Activated T-cell treated with anti-CD3 and anti-CD28 coated beads, Interleukin-2, amount 50 U/mL, for 24 hours (primary cell): Measurements from ENCODE around the gene SPIRE2.
"Not testable (repeated sequence)": the region's sequence is repeated elsewhere in the genome, so short reads cannot be mapped to it uniquely, and the experiment has no call there.

Experiments
- DNase-seq: peaks from one replicate; pipeline ENCODE4 v3.0.0-alpha.2; 2020
- H3K27ac Mint-ChIP-seq: 2 replicates; pipeline ENCODE4 v1.8.0; 2020; ENCODE audit warnings: mild to moderate bottlenecking, mixed read lengths
- H3K27me3 Mint-ChIP-seq: 2 replicates; pipeline ENCODE4 v1.8.0; 2020; ENCODE audit warnings: mixed read lengths
- H3K36me3 Mint-ChIP-seq: 2 replicates; pipeline ENCODE4 v1.8.0; 2020; ENCODE audit warnings: low read depth, mixed read lengths
- H3K4me1 Mint-ChIP-seq: 2 replicates; pipeline ENCODE4 v1.8.0; 2020; ENCODE audit warnings: low read depth, mixed read lengths
- H3K4me3 Mint-ChIP-seq: 2 replicates; pipeline ENCODE4 v1.8.0; 2020; ENCODE audit warnings: mild to moderate bottlenecking, moderate library complexity, mixed read lengths
- H3K9me3 Mint-ChIP-seq: 2 replicates; pipeline ENCODE4 v1.8.0; 2020; ENCODE audit warnings: mixed read lengths

SPIRE2 gene

DNA sequence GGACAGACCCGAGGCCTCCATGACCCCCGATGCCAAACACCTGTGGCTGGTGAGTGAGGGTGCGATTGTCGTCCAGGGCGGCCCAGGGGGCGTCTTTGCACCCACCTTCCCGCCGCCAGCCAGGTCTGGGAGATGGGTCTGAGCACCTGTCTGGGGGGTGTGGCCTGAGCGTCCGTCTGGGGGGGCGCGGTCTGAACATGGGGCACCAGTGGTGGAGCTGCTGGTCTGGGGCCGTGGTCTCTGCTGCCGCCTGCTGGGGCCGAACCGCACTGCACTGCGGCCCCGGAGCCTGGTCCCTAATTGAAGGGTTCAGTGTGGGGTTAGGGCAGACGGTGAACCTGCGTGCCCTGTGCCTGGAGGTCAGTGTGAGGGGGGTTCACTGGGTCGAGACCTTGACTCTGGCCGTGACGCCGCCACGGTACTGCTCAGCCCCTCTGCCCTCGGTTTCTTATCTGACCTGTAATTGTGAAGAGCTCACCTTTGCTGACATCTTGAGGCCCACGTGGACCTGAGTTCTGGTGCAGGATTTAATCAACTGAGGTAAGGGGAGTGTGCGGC lies 32.6 kb downstream of the SPIRE2 start:
- Mint-ChIP-seq H3K27ac (no peak overlapping the region), H3K27me3 (no peaks in the 10 kb centered on the region), H3K9me3 (no peaks in the 10 kb centered on the region), H3K36me3 (no peaks in the 10 kb centered on the region), H3K4me1 (peaks cover 35% of the 10 kb centered on the region), H3K4me3 (no peak overlapping the region)
- peak; percentile 90 for DNase-seq

DNA sequence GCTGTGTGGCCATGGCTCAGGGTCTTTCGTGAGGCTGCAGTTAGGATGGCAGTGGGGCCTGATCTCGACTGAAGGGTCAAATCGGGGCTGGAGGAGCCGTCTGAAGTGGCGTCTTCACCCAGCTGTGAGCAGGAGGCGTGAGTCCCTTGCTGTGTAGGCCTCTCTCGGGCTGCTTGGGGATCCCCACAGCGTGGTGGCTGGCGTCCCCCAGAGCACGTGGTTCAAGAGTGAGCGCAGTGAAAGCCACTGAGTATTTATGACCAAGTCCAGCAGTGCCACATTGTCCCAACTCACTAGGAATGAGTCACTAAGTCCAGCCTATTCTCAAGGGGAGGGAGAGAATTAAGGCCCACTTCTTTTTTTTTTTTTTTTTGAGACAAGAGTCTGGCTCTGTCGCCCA lies 33.4 kb downstream of the SPIRE2 start:
- Mint-ChIP-seq H3K4me3 (no peak overlapping the region), H3K9me3 (no peaks in the 10 kb centered on the region), H3K27ac (no peak overlapping the region), H3K27me3 (no peaks in the 10 kb centered on the region), H3K4me1 (peaks cover 35% of the 10 kb centered on the region), H3K36me3 (no peaks in the 10 kb centered on the region)
- no peak for DNase-seq

DNA sequence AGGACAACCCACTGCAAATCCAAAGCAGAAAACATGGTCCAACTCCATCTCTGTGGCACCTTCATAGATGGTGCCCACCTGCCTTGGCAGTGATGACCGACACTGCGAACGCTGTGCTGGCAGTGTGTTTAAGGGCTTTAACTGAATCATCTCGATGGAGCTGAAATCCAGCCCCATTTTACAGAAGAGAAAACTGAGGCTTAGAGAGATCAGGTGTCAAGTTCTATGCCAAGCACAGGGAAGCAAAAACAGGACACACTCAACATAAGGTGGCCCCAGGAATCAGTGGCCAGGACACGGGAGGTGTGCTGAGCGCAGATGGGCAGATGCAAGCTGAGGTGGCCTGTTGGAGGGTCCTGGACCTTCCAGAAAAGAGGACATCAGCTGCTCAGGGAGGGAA lies 34.5 kb downstream of the SPIRE2 start:
- H3K9me3 Mint-ChIP-seq, result peaks cover 1% of the 10 kb centered on the region
- H3K27ac Mint-ChIP-seq, result peak overlapping the region; percentile 90
- no peak overlapping the region for H3K4me3 Mint-ChIP-seq
- DNase-seq, result no peak
- H3K27me3 Mint-ChIP-seq, result no peaks in the 10 kb centered on the region
- peaks cover 35% of the 10 kb centered on the region for H3K4me1 Mint-ChIP-seq
- H3K36me3 Mint-ChIP-seq, result peaks cover 2% of the 10 kb centered on the region

DNA sequence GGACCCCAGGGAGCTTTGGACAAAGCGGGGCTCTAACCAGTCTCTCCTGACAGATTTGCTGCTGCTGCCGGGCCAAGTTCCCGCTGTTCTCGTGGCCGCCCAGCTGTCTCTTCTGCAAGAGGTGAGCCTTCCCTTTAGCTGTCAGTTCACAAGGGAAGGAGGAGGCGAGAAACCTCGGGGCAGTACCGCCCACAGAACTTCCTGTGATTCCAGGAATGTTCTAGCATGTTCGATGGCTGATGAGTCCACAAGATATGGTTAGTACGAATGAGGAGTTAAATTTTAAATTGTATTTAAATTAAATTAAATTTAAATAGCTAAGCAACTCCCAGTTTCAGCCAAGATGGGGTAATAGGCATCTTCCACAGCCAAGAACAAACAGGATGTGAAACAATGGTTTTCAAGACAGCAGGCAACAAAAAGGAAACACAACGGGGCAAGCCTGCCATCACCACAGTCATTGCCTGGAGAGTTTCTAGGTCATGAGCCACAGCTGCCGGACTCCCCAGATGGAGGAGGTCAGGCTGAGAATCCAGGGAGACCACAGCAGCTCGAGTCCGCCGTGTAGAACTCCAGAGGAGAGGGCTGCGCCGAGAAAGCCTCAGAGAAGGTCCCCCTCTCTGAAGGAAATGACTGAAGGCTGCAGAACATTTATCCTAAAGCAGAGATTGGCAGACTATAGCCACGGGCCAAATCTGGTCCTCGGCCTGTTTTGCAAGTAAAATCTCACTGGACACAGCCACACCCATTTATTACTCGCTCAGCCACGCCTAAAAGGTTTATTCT lies 35.7 kb downstream of the SPIRE2 start:
- Mint-ChIP-seq H3K36me3 (peaks cover 3% of the 10 kb centered on the region), H3K27me3 (no peaks in the 10 kb centered on the region), H3K4me3 (peak overlapping the region; percentile 40), H3K27ac (peak overlapping the region; percentile 90), H3K9me3 (peaks cover 5% of the 10 kb centered on the region), H3K4me1 (peaks cover 35% of the 10 kb centered on the region)
- peak; percentile 56 for DNase-seq

DNA sequence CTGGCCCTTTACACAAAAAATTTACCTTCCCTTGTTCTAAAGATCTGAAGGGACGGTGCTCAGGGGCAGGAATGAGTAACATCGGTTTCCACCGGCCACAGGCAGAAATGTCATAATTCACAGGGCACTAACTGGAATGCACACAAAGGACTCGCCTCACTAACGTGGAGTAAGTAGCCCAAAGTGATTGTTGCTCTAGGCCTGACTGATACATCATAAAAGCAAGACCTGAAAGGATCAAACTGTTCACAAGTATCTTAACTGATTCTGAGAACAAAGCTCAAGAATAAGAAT lies 36.2 kb downstream of the SPIRE2 start:
- peaks cover 35% of the 10 kb centered on the region for H3K4me1 Mint-ChIP-seq
- peaks cover 3% of the 10 kb centered on the region for H3K36me3 Mint-ChIP-seq
- H3K27me3 Mint-ChIP-seq, result no peaks in the 10 kb centered on the region
- H3K9me3 Mint-ChIP-seq, result peaks cover 5% of the 10 kb centered on the region
- peak overlapping the region; percentile 90 for H3K27ac Mint-ChIP-seq
- no peak overlapping the region for H3K4me3 Mint-ChIP-seq
- DNase-seq, result no peak

DNA sequence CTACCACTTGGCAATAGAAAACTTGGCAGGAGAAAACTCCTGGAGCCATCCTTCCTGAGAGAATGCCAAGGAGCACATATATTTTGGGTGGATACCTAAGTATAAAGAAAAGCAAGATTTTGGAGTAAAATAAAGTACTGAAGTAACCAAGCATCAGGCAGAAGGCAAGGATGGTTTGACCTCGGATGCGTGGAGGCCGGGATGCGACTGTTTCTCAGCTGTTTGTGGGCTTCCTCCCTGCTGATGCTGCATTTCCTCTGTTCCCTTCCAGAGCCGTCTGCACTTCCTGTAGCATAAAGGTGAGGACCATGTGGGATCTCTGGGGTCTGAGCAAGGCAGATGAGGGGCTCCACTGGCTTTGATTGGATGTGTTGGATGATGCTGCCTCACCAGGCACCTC lies 39.6 kb downstream of the SPIRE2 start:
- Mint-ChIP-seq H3K36me3 (peaks cover 11% of the 10 kb centered on the region), H3K4me1 (peaks cover 29% of the 10 kb centered on the region), H3K4me3 (no peak overlapping the region), H3K27ac (no peak overlapping the region), H3K9me3 (peaks cover 5% of the 10 kb centered on the region), H3K27me3 (no peaks in the 10 kb centered on the region)
- DNase-seq, result no peak

DNA sequence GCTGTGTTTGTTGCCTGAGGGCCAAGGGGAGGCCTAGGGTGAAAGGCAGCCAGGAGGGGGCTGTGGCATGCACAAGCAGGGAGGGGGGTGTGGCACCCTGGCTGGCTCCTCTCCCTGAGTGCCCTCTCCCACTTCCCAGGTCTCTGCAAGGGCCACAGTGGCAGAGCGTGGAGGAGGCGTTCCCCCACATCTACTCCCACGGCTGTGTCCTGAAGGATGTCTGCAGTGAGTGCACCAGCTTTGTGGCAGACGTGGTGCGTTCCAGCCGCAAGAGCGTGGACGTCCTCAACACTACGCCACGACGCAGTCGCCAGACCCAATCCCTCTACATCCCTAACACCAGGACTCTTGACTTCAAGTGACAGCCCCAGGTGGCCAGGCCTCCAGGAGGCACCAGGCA lies 41.6 kb downstream of the SPIRE2 start:
- peaks cover 22% of the 10 kb centered on the region for H3K36me3 Mint-ChIP-seq
- H3K27ac Mint-ChIP-seq, result no peak overlapping the region
- peaks cover 17% of the 10 kb centered on the region for H3K4me1 Mint-ChIP-seq
- no peak overlapping the region for H3K4me3 Mint-ChIP-seq
- no peaks in the 10 kb centered on the region for H3K27me3 Mint-ChIP-seq
- H3K9me3 Mint-ChIP-seq, result peaks cover 5% of the 10 kb centered on the region
- DNase-seq, result no peak

DNA sequence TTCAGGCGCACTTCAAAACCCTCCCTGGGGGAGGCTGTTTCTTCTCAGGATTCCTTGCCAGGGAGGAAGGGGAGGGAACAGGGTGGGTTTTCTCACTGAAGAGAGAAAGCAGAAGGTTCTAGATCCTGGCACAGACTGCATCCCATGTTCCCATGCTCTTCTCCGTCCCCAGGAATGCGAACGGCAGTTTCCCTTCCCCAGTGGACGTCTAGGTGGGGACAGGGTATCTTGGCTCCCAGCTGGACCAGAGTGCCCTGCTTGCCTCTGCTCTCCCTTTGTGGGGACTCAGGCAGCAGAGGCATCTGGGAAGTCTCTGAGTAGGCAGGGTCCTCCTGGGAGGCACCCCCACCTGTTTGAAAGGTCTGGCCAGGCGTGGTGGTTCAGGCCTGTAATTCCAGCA lies 42.2 kb downstream of the SPIRE2 start:
- Mint-ChIP-seq H3K27me3 (no peaks in the 10 kb centered on the region), H3K9me3 (peaks cover 8% of the 10 kb centered on the region), H3K27ac (no peak overlapping the region), H3K4me3 (no peak overlapping the region), H3K36me3 (peaks cover 27% of the 10 kb centered on the region), H3K4me1 (peaks cover 18% of the 10 kb centered on the region)
- DNase-seq, result no peak

DNA sequence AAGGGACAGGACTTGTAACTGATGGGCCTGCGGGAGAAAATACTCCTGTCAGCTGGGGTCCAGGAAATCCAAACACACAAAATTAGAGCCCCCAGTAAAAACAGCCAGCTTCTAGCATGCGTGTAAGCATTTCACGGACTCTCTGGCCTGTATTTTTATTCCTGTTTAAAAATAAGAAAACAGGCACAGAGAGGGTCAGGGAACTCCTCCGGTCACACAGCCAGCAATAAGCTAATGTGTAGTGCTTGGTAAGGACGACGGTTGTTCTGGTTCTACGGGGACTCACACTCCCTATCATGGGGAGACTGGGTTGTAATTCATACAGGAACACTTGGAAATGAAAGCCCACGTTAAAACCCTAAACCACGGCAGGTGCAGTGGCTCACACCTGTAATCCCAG lies 43.6 kb downstream of the SPIRE2 start:
- H3K4me3 Mint-ChIP-seq, result peak overlapping the region; percentile 89

DNA sequence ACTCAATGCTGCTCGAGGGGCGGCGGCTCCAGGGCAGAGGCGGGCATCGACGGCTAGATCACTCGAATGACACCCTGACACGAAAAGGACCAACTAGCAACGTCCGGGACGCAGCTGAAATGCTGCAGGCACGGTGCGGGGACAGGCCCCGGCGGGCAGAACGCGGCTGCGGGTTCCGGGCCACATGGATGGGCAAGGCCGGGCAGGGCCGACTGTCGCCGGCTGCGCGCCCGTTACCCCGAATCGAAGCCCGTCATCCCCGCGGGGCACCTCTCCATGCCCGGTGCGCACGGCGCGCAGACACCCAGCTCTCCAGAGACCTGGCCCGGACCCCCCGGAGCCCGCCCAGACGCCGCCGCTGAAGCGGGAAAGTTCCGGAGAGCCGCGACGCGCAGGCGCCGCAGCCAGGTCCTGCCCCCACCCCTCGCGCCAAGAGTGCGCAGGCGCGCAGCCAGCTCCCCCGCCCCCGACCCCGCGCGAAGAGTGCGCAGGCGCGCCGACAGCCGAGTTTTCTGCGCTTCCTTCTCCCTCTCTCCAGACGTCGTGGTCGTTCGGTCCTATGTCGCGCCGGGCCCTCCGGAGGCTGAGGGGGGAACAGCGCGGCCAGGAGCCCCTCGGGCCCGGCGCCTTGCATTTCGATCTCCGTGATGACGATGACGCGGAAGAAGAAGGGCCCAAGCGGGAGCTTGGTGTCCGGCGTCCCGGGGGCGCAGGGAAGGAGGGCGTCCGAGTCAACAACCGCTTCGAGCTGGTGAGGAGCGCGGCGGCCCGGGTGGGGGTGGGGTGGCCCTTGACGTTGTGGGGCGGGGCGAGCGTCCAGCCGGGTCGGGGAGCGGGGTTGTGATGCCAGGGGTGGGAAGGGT lies 45.1 kb downstream of the SPIRE2 start, which contains the start of gene TCF25:
TCF25 (plus strand) TSS at position 484 of the 863 bp plus-strand sequence; CDS start at position 560, 76 bp downstream.
- peak within 1 kb of the TSS; percentile 99 for H3K27ac Mint-ChIP-seq

More for the DNA sequence above, 43.6 kb downstream of the SPIRE2 start:
- H3K27ac Mint-ChIP-seq, result peak overlapping the region; percentile 67
- H3K27me3 Mint-ChIP-seq, result no peaks in the 10 kb centered on the region
- peaks cover 36% of the 10 kb centered on the region for H3K36me3 Mint-ChIP-seq
- peaks cover 18% of the 10 kb centered on the region for H3K4me1 Mint-ChIP-seq
- peaks cover 8% of the 10 kb centered on the region for H3K9me3 Mint-ChIP-seq
- DNase-seq, result no peak

DNA sequence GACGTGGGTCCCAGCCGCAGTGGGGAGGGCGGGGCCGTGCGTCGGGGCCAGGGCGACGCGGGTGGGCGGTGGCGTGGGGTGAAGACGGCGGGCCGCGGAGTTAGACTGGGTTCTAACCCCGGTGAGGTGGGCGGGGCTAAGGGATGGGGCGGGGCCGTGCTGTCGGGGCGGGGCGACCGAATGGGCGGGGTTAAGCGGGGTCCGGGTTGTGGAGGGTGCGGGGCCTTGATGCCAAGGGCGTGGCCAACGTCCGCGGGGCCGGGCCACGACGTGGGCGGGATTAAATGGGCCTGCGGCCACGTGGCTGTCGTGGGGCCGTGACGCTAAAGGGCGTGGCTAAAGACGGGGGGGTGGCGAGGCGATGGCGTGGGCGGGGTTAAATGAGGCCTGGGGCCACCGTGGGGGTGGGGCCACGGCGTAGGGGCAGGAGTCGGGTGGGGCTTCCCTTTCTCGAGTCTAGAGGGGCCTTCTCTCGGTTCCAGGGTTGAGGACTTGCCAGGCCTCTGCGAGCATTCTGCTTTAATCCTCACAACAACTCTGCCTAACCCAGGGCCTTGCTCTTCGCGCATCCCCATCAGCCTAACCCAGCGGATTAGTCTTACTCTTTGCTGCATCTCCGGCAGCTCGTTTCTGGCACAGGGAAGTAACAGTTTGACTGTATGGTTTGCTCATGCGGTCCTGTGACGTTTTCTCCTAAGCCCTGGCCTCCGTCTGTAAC lies 45.9 kb downstream of the SPIRE2 start:
- Mint-ChIP-seq H3K4me3 (peak overlapping the region; percentile 89), H3K27ac (peak overlapping the region; percentile 99), H3K9me3 (peaks cover 2% of the 10 kb centered on the region), H3K4me1 (peaks cover 21% of the 10 kb centered on the region), H3K27me3 (no peaks in the 10 kb centered on the region), H3K36me3 (peaks cover 47% of the 10 kb centered on the region)
- DNase-seq, result peak; percentile 99

More for the DNA sequence above, 45.1 kb downstream of the SPIRE2 start, which contains the start of gene TCF25:
- H3K9me3 Mint-ChIP-seq, result peaks cover 2% of the 10 kb centered on the region
- peaks cover 21% of the 10 kb centered on the region for H3K4me1 Mint-ChIP-seq
- H3K36me3 Mint-ChIP-seq, result peaks cover 42% of the 10 kb centered on the region
- peak; percentile 89 for DNase-seq
- peak within 1 kb of the TSS; percentile 89 for H3K4me3 Mint-ChIP-seq
- no peaks in the 10 kb centered on the region for H3K27me3 Mint-ChIP-seq

DNA sequence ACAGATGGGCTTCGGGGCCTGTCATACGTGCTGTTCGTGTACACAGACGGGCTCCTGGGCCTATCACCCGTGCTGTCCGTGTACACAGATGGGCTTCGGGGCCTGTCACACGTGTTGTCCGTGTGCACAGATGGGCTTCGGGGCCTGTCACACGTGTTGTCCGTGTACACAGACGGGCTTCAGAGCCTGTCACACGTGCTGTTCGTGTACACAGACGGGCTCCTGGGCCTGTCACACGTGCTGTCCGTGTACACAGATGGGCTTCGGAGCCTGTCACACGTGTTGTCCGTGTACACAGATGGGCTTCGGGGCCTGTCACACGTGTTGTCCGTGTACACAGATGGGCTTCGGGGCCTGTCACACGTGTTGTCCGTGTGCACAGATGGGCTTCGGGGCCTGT lies 50.8 kb downstream of the SPIRE2 start:
- H3K9me3 Mint-ChIP-seq, H3K27me3 Mint-ChIP-seq, DNase-seq, H3K27ac Mint-ChIP-seq, H3K4me3 Mint-ChIP-seq: not testable (repeated sequence)
- H3K36me3 Mint-ChIP-seq, result peaks cover 74% of the 10 kb centered on the region
- peaks cover 15% of the 10 kb centered on the region for H3K4me1 Mint-ChIP-seq

DNA sequence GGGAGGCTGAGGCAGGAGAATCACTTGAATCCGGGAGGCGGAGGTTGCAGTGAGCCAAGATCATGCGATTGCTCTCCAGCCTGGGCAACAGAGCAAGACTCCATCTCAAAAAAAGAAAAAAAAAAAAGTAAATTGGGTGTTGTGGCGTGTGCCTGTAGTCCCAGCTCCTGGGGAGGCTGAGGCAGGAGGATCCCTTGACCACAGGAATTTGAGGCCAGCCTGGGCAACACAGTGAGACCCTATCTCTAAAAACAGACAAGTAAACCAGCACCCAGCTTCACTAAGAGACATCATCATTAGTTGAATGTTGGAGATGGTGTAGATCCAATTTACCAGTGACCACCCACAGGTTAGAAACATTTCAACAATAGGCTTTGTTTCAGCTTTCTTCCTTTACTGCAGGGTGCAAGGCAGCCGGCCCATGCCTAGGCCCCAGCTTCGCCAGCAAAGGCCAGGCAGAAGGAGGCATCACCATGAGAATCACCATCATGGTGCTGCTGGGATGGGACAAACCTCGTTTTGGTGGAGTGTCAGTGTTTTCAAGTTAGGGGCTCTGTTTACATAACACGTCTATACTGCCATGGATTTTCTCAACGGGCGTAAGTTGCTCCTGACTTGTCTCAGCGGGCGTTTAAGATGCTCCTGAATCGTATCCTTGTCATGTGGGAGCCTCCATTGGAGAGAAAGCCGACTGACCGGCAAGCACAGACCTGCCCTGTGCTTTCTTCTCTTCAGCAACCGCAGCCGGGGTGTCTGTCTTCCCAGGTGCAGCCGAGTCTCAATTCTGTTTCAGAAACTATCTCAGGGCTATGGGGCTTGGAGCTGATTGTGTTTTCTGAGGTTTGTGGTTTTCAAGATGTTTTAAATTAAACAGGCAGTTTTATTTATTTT lies 52.4 kb downstream of the SPIRE2 start:
- DNase-seq, result no peak
- H3K27ac Mint-ChIP-seq, result no peak overlapping the region

More for the DNA sequence above, 52.4 kb downstream of the SPIRE2 start:
- H3K36me3 Mint-ChIP-seq, result peaks cover 74% of the 10 kb centered on the region
- no peaks in the 10 kb centered on the region for H3K27me3 Mint-ChIP-seq
- H3K4me3 Mint-ChIP-seq, result no peak overlapping the region
- peaks cover 4% of the 10 kb centered on the region for H3K4me1 Mint-ChIP-seq
- H3K9me3 Mint-ChIP-seq, result no peaks in the 10 kb centered on the region
